Pancreas (tissue), 10 donors: ENCODE measurements around the gene HOXC5. TPM values are rescaled to one million over a fixed set of nuclear protein-coding genes. Genes with fewer than 3 reads are reported as not detected.

Experiments
- ATAC-seq, 4 donors: fragments of 200-7000 bp; cut with Tn5 transposase; one replicate each; pipeline versions ENCODE4 v1.8.0 to v1.9.1; 2020; ENCODE audit warnings: mild to moderate bottlenecking in 4 of 4, moderate library complexity in 4 of 4
- DNase-seq, 6 donors: peaks; one replicate each; pipeline ENCODE4 v3.0.0-alpha.2; 2020
- FAIRE-seq: peaks from 2 replicates; lab custom pipeline; 2012; peaks lifted over from hg19 to GRCh38; lab: Jason Lieb, UNC
- H3K27ac ChIP-seq, 4 donors: fragments of 200-600 bp; sonication (generic); 1 replicate in 3 of 4; 2 replicates in 1 of 4; pipeline versions ENCODE4 v1.5.0 to v1.8.0; 2020
- H3K27me3 ChIP-seq, 4 donors: fragments of 200-600 bp; one replicate each; pipeline ENCODE4 v1.8.0; 2021
- H3K36me3 ChIP-seq, 3 donors: fragments of 200-600 bp; sonication (generic) in 1 of 3; one replicate each; pipeline versions ENCODE4 v1.5.0 to v1.8.0; 2020 to 2021
- H3K4me1 ChIP-seq, 3 donors: fragments of 200-600 bp; one replicate each; pipeline ENCODE4 v1.8.0; 2021
- H3K4me3 ChIP-seq, 4 donors: fragments of 200-600 bp; sonication (generic) in 2 of 4; one replicate each; pipeline versions ENCODE4 v1.5.0 to v1.8.0; 2020 to 2021
- H3K9me3 ChIP-seq, 4 donors: fragments of 200-600 bp; one replicate each; pipeline ENCODE4 v1.8.0; 2021
- CTCF ChIP-seq, 4 donors: fragments of 200-600 bp; sonication (generic) in 3 of 4; IDR thresholded peaks; one replicate each; pipeline versions ENCODE4 v1.5.0 to v1.8.0; 2021; ENCODE audit warnings: antibody characterized with exemption in 4 of 4
- WGBS, 2 donors: extraction: QIAGEN DNeasy Blood & Tissue Kit; methylation state at CpG; one replicate each; pipeline ENCODE4 v1.1.7; 2013; 5-methylcytosine and 5-hydroxymethylcytosine counted together
- intact Hi-C, 3 donors: fragments of 100-400 bp; cut with DNase I; formaldehyde crosslinking; loops; one replicate each; pipeline versions ENCODE4 v1.11.1 to v1.14.2; 2022
- polyA plus RNA-seq, 2 donors: library from polyadenylated mRNA; stranded (reverse); fragments of 200-250 nt; gene quantifications; one replicate each; pipeline ENCODE4 v1.2.3, GENCODE V29; 2013
- total RNA-seq, 6 donors: library from RNA; stranded (reverse); fragmentation: NEBNext Ultra II Directional in 4 of 6; extraction: Animal tissue kit (Norgen Biotek cat#: 25700) in 4 of 6; gene quantifications; one replicate each; pipeline versions ENCODE4 v1.2.1 to v1.2.4, GENCODE V29; 2021 to 2023
- donor health status: healthy with polysubstance abuse.
- donor health status: DM: no; HTN: no; CAD: no; lungs with moderate emphysema.
- donor health status: DM: no; HTN: no; CAD: no.
- donor health status: control.
- donor health status: control.
- donor health status: Bipolar disorder and iron deficiency.
- donor health status: DM: yes; HTN: yes; CAD: no.
- donor health status: DM: no; HTN: no; CAD: no.
- donor health status: DM: no; HTN: no; CAD: no.
- donor health status: DM: yes; HTN: yes; CAD: no.

Gene HOXC5
- total and polyA plus RNA-seq, 8 donors, result not detected

- 10 to 13% methylated on average over 27 of the region's 27 CpGs for WGBS, 2 donors
- intact Hi-C loops, result no loop called here
- Histone ChIP-seq H3K9me3 (no peaks in the 10 kb centered on the region), H3K36me3 (no peaks in the 10 kb centered on the region), H3K4me1 (peaks cover 0 to 6% (median 3%) of the 10 kb centered on the region in 3 donors), H3K4me3 (peak overlapping the region in 1 of 4 donors; percentile 15), H3K27ac (no peak overlapping the region), H3K27me3 (peaks cover 0 to 30% (median 6%) of the 10 kb centered on the region in 4 donors)
- ATAC-seq (peak in 3 of 4 donors; percentile 30 to 57 (median 39)), DNase-seq (no peak), FAIRE-seq (no peak)
- TF ChIP-seq CTCF (IDR thresholded peaks at IDR 0.05), result no peak
Measured at GRCh38 chr12:54046809-54047159, 13.9 kb downstream of the HOXC5 start.

DNA sequence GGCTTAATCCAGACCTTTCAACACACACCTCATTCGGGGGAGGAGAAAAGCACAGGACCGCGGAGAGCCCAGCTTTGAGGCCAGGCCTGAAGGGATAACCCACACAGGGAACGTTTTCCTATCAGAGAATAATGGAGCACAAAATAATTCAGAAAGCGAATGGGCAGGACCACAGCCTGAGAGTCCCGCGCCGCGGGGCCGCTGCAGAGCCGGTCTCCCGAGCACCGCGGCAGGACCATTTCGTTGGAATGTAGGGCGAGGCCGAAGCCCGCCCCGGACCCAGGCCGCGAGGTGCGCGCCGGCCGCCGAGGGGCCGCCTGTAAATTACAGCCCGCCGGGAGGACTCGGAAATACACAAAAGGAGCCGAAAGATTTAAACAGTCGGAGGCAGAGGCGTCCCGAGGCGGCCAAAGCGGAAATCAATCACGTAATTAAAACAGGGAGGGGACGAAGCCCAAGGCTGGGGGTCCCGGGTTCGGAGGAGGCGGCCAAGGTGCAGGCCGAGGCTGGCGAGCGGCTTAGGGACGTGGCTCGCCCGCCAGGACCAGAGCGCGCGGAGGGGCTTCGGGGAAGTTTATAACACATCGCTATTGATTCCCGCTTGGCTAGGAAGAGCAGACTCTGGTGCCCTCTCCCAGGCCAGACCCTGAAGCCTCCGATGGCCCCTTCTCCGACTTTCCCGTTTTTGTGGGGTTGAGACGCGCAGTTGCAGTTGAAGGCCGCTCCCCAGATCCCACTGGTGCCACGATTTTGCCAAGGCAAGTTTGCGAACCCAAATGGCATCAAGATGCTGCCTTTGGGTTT, 14.5 kb downstream of the HOXC5 start:
- ATAC-seq, result peak in 3 of 4 donors; percentile 29 to 51 (median 47)
- H3K27ac ChIP-seq, result no peak overlapping the region
- no peaks in the 10 kb centered on the region for H3K9me3 ChIP-seq
- DNase-seq, result no peak
- WGBS, 2 donors, result 10 to 11% methylated on average over 61 of the region's 61 CpGs
- peaks cover 0 to 6% (median 3%) of the 10 kb centered on the region in 3 donors for H3K4me1 ChIP-seq
- H3K36me3 ChIP-seq, result no peaks in the 10 kb centered on the region
- peak overlapping the region in 1 of 4 donors; percentile 15 for H3K4me3 ChIP-seq
- FAIRE-seq, result no peak
- intact Hi-C loops, result no loop called here
- TF ChIP-seq CTCF (IDR thresholded peaks at IDR 0.05), result no peak
- H3K27me3 ChIP-seq, result peaks cover 0 to 31% (median 6%) of the 10 kb centered on the region in 4 donors

DNA sequence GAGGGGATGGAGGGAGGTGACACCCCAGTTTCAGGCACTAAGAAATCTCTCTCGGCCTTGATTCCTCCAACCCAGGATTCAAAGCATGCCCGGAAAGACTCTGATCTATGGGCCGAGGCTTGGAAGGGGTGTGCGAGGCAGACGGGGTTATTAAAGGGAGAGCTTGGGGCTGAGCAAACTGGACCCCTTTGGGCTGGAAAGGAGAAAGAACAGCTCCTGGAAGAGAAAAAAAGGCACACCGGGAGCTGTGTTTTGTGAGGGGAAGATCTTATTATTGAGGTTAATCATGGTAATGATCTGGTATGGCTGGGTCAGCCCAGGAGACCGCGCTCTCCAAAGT, 15.1 kb downstream of the HOXC5 start:
- DNase-seq, result no peak
- Histone ChIP-seq H3K27me3 (peaks cover 0 to 36% (median 6%) of the 10 kb centered on the region in 4 donors), H3K9me3 (no peaks in the 10 kb centered on the region), H3K36me3 (no peaks in the 10 kb centered on the region), H3K4me3 (no peak overlapping the region), H3K4me1 (peaks cover 0 to 6% (median 3%) of the 10 kb centered on the region in 3 donors), H3K27ac (no peak overlapping the region)
- TF ChIP-seq CTCF (IDR thresholded peaks at IDR 0.05), result no peak
- intact Hi-C loops, result no loop called here
- FAIRE-seq, result no peak
- ATAC-seq, result no peak
- 26 to 48% methylated on average over 8 of the region's 8 CpGs for WGBS, 2 donors

DNA sequence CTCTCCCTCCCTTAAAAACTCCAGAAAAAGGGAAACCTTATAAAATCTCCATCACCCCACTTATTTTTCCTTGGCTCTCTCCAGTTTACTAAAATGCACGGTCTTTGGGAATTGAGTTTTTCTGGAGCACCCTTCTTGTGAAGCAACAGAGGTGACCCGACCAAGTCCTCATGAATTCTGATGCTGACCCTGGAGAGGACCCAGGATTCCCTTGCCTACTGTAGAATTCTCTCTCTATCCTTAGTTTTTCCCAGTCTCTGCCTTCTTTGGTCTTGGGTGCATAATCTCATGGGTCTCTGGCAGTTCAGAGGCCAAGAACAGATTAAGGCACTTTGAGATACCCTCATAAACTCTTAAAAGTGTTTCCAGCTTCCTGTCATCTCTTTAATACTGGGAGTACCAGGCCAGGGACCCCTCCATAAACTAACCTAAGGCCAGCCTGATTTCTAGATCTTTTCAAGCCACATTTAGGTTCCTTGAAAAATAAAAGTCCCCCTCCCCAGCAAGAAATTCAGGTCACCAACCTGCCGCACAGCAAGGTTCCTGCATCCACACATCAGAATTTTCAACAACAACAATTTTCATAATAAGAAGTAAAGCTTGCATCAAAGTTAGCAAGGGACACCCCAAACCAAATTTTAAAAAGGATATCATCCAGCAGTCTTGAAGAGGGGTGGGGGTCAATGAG, 15.7 kb downstream of the HOXC5 start:
- WGBS, 2 donors, result 43 to 46% methylated on average over 3 of the region's 3 CpGs
- Histone ChIP-seq H3K4me1 (peaks cover 0 to 6% (median 3%) of the 10 kb centered on the region in 3 donors), H3K36me3 (no peaks in the 10 kb centered on the region), H3K27ac (no peak overlapping the region), H3K27me3 (peaks cover 0 to 43% (median 6%) of the 10 kb centered on the region in 4 donors), H3K4me3 (no peak overlapping the region), H3K9me3 (no peaks in the 10 kb centered on the region)
- ATAC-seq, result no peak
- DNase-seq, result no peak
- intact Hi-C loops, result no loop called here
- no peak for FAIRE-seq
- TF ChIP-seq CTCF (IDR thresholded peaks at IDR 0.05), result no peak
